SK-N-SH (cell line): ENCODE data around the gene CCDC88C. TPM values are rescaled to one million over a fixed set of nuclear protein-coding genes. Genes with fewer than 3 reads are reported as not detected.

Experiments used
- CTCF ChIA-PET: fragments of 300-600, 350-600 bp; formaldehyde crosslinking; extraction: SDS; loops from one replicate; lab custom pipeline; 2021; lab: Yijun Ruan, JAX
- POLR2A ChIA-PET: fragments of 350-600 bp; sonication (Branson Sonifier 250); formaldehyde crosslinking; extraction: SDS; loops from one replicate; lab custom pipeline; 2020; ENCODE audit warnings: antibody characterized with exemption, inconsistent platforms; lab: Yijun Ruan, JAX
- DNase-seq: peaks from one replicate; pipeline ENCODE4 v3.0.0; 2012
- H2AFZ ChIP-seq: fragments of 200-600 bp; sonication (generic); 2 replicates; pipeline ENCODE4 v1.8.1; 2016; ENCODE audit warnings: antibody characterized with exemption, mild to moderate bottlenecking, low read depth
- H3F3A ChIP-seq: fragments of 200-600 bp; sonication (generic); replicated peaks from 2 replicates; pipeline ENCODE3; 2016; ENCODE audit warnings: antibody characterized with exemption, mild to moderate bottlenecking; ENCODE audit not compliant: insufficient read depth
- H3K27ac ChIP-seq, 2 experiments: fragments of 200-500 bp in 1 of 2; fragments of 200-600 bp in 1 of 2; sonication (Bioruptor generic) in 1 of 2; sonication (generic), shearing (Covaris generic) in 1 of 2; 2 replicates each; pipeline versions ENCODE4 v1.5.1 to v1.6.1; 2014 to 2016; ENCODE audit warnings: low read depth in 2 of 2, inconsistent platforms in 1 of 2, low read length in 1 of 2, mild to moderate bottlenecking in 1 of 2, mixed read lengths in 1 of 2
- H3K27me3 ChIP-seq: fragments of 200-600 bp; sonication (generic), shearing (Covaris generic); 2 replicates; pipeline ENCODE4 v1.6.1; 2016; ENCODE audit warnings: mixed run types; ENCODE audit not compliant: insufficient read depth
- H3K36me3 ChIP-seq, 2 experiments: fragments of 200-500 bp in 1 of 2; fragments of 200-600 bp in 1 of 2; sonication (Bioruptor generic) in 1 of 2; sonication (generic) in 1 of 2; replicated peaks in 1 of 2; 2 replicates each; pipeline versions ENCODE3 to v1.5.1; 2014 to 2016; ENCODE audit warnings: low read length in 1 of 2, mild to moderate bottlenecking in 1 of 2; ENCODE audit not compliant: insufficient read depth in 2 of 2, control insufficient read depth in 1 of 2
- H3K4me1 ChIP-seq, 2 experiments: fragments of 200-500 bp in 1 of 2; fragments of 200-600 bp in 1 of 2; sonication (Bioruptor generic) in 1 of 2; sonication (generic), shearing (Covaris generic) in 1 of 2; 2 replicates each; pipeline versions ENCODE4 v1.5.1 to v1.6.1; 2014 to 2016; ENCODE audit warnings: low read depth in 1 of 2, low read length in 1 of 2, mixed run types in 1 of 2; ENCODE audit not compliant: insufficient read depth in 2 of 2, control insufficient read depth in 1 of 2
- H3K4me2 ChIP-seq: fragments of 200-600 bp; sonication (generic), shearing (Covaris generic); 2 replicates; pipeline ENCODE4 v1.6.1; 2017; ENCODE audit warnings: mixed run types
- H3K4me3 ChIP-seq, 2 experiments: fragments of 200-500 bp in 1 of 2; fragments of 200-600 bp in 1 of 2; sonication (Bioruptor generic) in 1 of 2; sonication (generic), shearing (Covaris generic) in 1 of 2; 2 replicates each; pipeline versions ENCODE4 v1.5.1 to v1.8.1; 2014 to 2016; ENCODE audit warnings: low read depth in 2 of 2, inconsistent platforms in 1 of 2, low read length in 1 of 2, mild to moderate bottlenecking in 1 of 2, mixed read lengths in 1 of 2, moderate library complexity in 1 of 2
- H3K79me2 ChIP-seq: fragments of 200-600 bp; sonication (generic); 2 replicates; pipeline ENCODE4 v1.8.1; 2017; ENCODE audit warnings: mild to moderate bottlenecking; ENCODE audit not compliant: insufficient read depth
- H3K9ac ChIP-seq: fragments of 200-600 bp; sonication (generic); 2 replicates; pipeline ENCODE4 v1.6.1; 2017; ENCODE audit warnings: mixed run types
- H3K9me2 ChIP-seq: fragments of 200-600 bp; sonication (generic); 2 replicates; pipeline ENCODE4 v1.6.1; 2017; ENCODE audit warnings: mixed run types
- H3K9me3 ChIP-seq: fragments of 200-600 bp; sonication (generic); 2 replicates; pipeline ENCODE4 v1.6.1; 2017; ENCODE audit warnings: mixed run types, mild to moderate bottlenecking, moderate library complexity
- H4K20me1 ChIP-seq: fragments of 200-600 bp; sonication (generic); 2 replicates; pipeline ENCODE4 v1.6.1; 2017; ENCODE audit warnings: mild to moderate bottlenecking, mixed run types; ENCODE audit not compliant: insufficient read depth
- CTCF ChIP-seq: fragments of 200-600 bp; sonication (generic); IDR thresholded peaks from 2 replicates; pipeline ENCODE4 v1.6.1; 2017; ENCODE audit warnings: antibody characterized with exemption, mild to moderate bottlenecking, moderate library complexity
- ELF1 ChIP-seq: IDR thresholded peaks from 2 replicates; pipeline ENCODE4 v1.4.0; 2012
- EP300 ChIP-seq, 2 experiments: IDR thresholded peaks; 2 replicates each; pipeline versions ENCODE4 v1.4.0 to v1.6.1; 2012; ENCODE audit warnings: borderline replicate concordance in 1 of 2, low read depth in 1 of 2, low read length in 1 of 2
- FOSL2 ChIP-seq: IDR thresholded peaks from 2 replicates; pipeline ENCODE4 v1.4.0; 2012; ENCODE audit warnings: low read depth, mild to moderate bottlenecking, moderate library complexity, borderline replicate concordance
- FOXJ3 ChIP-seq: sonication (generic); formaldehyde crosslinking; IDR thresholded peaks from 2 replicates; pipeline ENCODE4 v1.5.1; 2020; ENCODE audit warnings: mild to moderate bottlenecking, missing genetic modification reagents
- FOXM1 ChIP-seq: IDR thresholded peaks from 2 replicates; pipeline ENCODE4 v1.4.0; 2012; ENCODE audit warnings: low read depth, mild to moderate bottlenecking
- GABPA ChIP-seq: IDR thresholded peaks from 2 replicates; pipeline ENCODE4 v1.4.0; 2012; ENCODE audit warnings: low read depth, mild to moderate bottlenecking
- GATA2 ChIP-seq: sonication (generic); formaldehyde crosslinking; IDR thresholded peaks from 2 replicates; pipeline ENCODE4 v1.5.0; 2020; ENCODE audit warnings: mild to moderate bottlenecking, missing genetic modification reagents
- IRF3 ChIP-seq: fragments of 150-350 bp; IDR thresholded peaks from 2 replicates; pipeline ENCODE4 v1.6.1; 2016; ENCODE audit warnings: mild to moderate bottlenecking, low read depth, low read length
- JUND ChIP-seq: IDR thresholded peaks from 2 replicates; pipeline ENCODE4 v1.4.0; 2012
- MXI1 ChIP-seq: IDR thresholded peaks from 2 replicates; pipeline ENCODE4 v1.6.1; 2012; ENCODE audit warnings: mild to moderate bottlenecking, low read depth, low read length, improper control_type of control experiment
- NFIC ChIP-seq: IDR thresholded peaks from 2 replicates; pipeline ENCODE4 v1.4.0; 2012; ENCODE audit warnings: borderline replicate concordance
- NRF1 ChIP-seq: IDR thresholded peaks from 2 replicates; pipeline ENCODE4 v1.6.1; 2012; ENCODE audit warnings: low read depth, mild to moderate bottlenecking, low read length
- POLR2AphosphoS5 ChIP-seq: IDR thresholded peaks from 2 replicates; pipeline ENCODE4 v1.6.1; 2012; ENCODE audit warnings: low read depth, low read length
- RFX5 ChIP-seq: IDR thresholded peaks from 2 replicates; pipeline ENCODE4 v1.6.1; 2012; ENCODE audit warnings: mild to moderate bottlenecking, improper control_type of control experiment, low read length
- RXRA ChIP-seq: IDR thresholded peaks from 2 replicates; pipeline ENCODE4 v1.4.0; 2012; ENCODE audit warnings: low read depth, mild to moderate bottlenecking, borderline replicate concordance
- TAF1 ChIP-seq: IDR thresholded peaks from 2 replicates; pipeline ENCODE4 v1.6.1; 2012; ENCODE audit warnings: low read depth, mild to moderate bottlenecking, low read length, moderate library complexity, borderline replicate concordance
- TEAD4 ChIP-seq: IDR thresholded peaks from 2 replicates; pipeline ENCODE4 v1.4.0; 2012; ENCODE audit warnings: mild to moderate bottlenecking, borderline replicate concordance; ENCODE audit not compliant: insufficient read depth
- USF2 ChIP-seq: fragments of 150-350 bp; IDR thresholded peaks from 2 replicates; pipeline ENCODE4 v1.6.1; 2017; ENCODE audit warnings: antibody characterized with exemption, low read length, low read depth, borderline replicate concordance
- YY1 ChIP-seq: IDR thresholded peaks from 2 replicates; pipeline ENCODE4 v1.4.0; 2012; ENCODE audit warnings: low read depth, mild to moderate bottlenecking
- ZBTB33 ChIP-seq: IDR thresholded peaks from 2 replicates; pipeline ENCODE4 v1.4.0; 2012; ENCODE audit warnings: low read depth, borderline replicate concordance
- WGBS: methylation state at CpG from one replicate; pipeline ENCODE4 v1.1.6; 2017; ENCODE audit warnings: low lambda C conversion rate; 5-methylcytosine and 5-hydroxymethylcytosine counted together
- polyA plus RNA-seq, 3 experiments: library from polyadenylated mRNA; depleted of rRNA; stranded (reverse); fragments of >200 nt; gene quantifications; 2 replicates each; pipeline ENCODE4 v1.2.3, GENCODE V29; 2012

Gene CCDC88C
- polyA plus RNA-seq, 1 of the 3 experiments (the other 2 are of a cell fraction) = 0.39 TPM

- peaks cover 0 to 6% of the 10 kb centered on the region in 2 experiments; a peak in 1 of 4 replicates for H3K4me1 ChIP-seq
- ChIA-PET POLR2A (no interaction called here), CTCF (interaction anchor here (1.1 to 4.0 kb wide), 3 partner anchors 13 to 21 kb away, joined by 3 to 23 read pairs (median 6); no protein-coding TSS in a partner anchor)
- H2AFZ ChIP-seq = no peak overlapping the region
- H3F3A ChIP-seq = no peaks in the 10 kb centered on the region
- H3K27me3 ChIP-seq = no peaks in the 10 kb centered on the region
- no peak for DNase-seq
- H3K9ac ChIP-seq = no peak overlapping the region
- H3K79me2 ChIP-seq = no peaks in the 10 kb centered on the region
- H3K36me3 ChIP-seq = no peaks in the 10 kb centered on the region
- no peak overlapping the region for H3K4me3 ChIP-seq
- H3K9me2 ChIP-seq = no peaks in the 10 kb centered on the region
- H3K4me2 ChIP-seq = no peak overlapping the region
- no peaks in the 10 kb centered on the region for H3K9me3 ChIP-seq
- H3K27ac ChIP-seq = no peak overlapping the region
- H4K20me1 ChIP-seq = no peaks in the 10 kb centered on the region
- TF ChIP-seq FOXM1 (no peak), FOXJ3 (CRISPR knock-in tag) (no peak), POLR2AphosphoS5 (no peak), IRF3 (no peak), TAF1 (no peak), NFIC (no peak), ZBTB33 (no peak), GATA2 (CRISPR knock-in tag) (no peak), ELF1 (no peak)
- WGBS = 69% methylated on average over 4 of the region's 7 CpGs
Measured at GRCh38 chr14:91341751-91342154, 75.9 kb downstream of the CCDC88C start.

- no peak overlapping the region for H3K9ac ChIP-seq
- H3K27ac ChIP-seq = no peak overlapping the region
- CTCF ChIA-PET = interaction anchor here (1.1 to 4.0 kb wide), 3 partner anchors 14 to 20 kb away, joined by 3 to 23 read pairs (median 6); no protein-coding TSS in a partner anchor
- no peaks in the 10 kb centered on the region for H3K9me3 ChIP-seq
- no peaks in the 10 kb centered on the region for H4K20me1 ChIP-seq
- no peaks in the 10 kb centered on the region for H3K27me3 ChIP-seq
- no peak overlapping the region for H2AFZ ChIP-seq
- no peaks in the 10 kb centered on the region for H3K9me2 ChIP-seq
- 40% methylated on average over 2 of the region's 2 CpGs for WGBS
- POLR2A ChIA-PET = no interaction called here
- H3K4me2 ChIP-seq = no peak overlapping the region
- H3K4me3 ChIP-seq = no peak overlapping the region
- H3F3A ChIP-seq = no peaks in the 10 kb centered on the region
- no peaks in the 10 kb centered on the region for H3K79me2 ChIP-seq
- H3K36me3 ChIP-seq = no peaks in the 10 kb centered on the region
- DNase-seq = no peak
- peaks cover 0 to 6% of the 10 kb centered on the region in 2 experiments; a peak in 1 of 4 replicates for H3K4me1 ChIP-seq
- no peak for TF ChIP-seq MXI1
- TF ChIP-seq RFX5 = no peak
- TF ChIP-seq USF2 = no peak
- TF ChIP-seq POLR2AphosphoS5 = no peak
- TF ChIP-seq CTCF = no peak
- no peak for TF ChIP-seq GABPA
- TF ChIP-seq RXRA = no peak
- TF ChIP-seq JUND = no peak
- TF ChIP-seq EP300 (IDR thresholded peaks at IDR 0.05; ENCODE audit: borderline replicate concordance in 1 of 2, low read depth in 1 of 2, low read length in 1 of 2) = no peak
- TF ChIP-seq IRF3 = no peak
- TF ChIP-seq FOSL2 = no peak
- TF ChIP-seq NRF1 = no peak
- no peak for TF ChIP-seq YY1
- no peak for TF ChIP-seq FOXM1
- no peak for TF ChIP-seq TEAD4
Measured at GRCh38 chr14:91341334-91341733, 76.3 kb downstream of the CCDC88C start.
